ENCODE results near the gene GIN1. TPM values are rescaled to one million over a fixed set of nuclear protein-coding genes. Genes with fewer than 3 reads are reported as not detected.
"Not testable (repeated sequence)": the region's sequence is repeated elsewhere in the genome, so short reads cannot be mapped to it uniquely, and the experiment has no call there.

GIN1 gene
- total RNA-seq, 2 experiments from 2014 or later: 3.9 to 5.8 TPM

DNA sequence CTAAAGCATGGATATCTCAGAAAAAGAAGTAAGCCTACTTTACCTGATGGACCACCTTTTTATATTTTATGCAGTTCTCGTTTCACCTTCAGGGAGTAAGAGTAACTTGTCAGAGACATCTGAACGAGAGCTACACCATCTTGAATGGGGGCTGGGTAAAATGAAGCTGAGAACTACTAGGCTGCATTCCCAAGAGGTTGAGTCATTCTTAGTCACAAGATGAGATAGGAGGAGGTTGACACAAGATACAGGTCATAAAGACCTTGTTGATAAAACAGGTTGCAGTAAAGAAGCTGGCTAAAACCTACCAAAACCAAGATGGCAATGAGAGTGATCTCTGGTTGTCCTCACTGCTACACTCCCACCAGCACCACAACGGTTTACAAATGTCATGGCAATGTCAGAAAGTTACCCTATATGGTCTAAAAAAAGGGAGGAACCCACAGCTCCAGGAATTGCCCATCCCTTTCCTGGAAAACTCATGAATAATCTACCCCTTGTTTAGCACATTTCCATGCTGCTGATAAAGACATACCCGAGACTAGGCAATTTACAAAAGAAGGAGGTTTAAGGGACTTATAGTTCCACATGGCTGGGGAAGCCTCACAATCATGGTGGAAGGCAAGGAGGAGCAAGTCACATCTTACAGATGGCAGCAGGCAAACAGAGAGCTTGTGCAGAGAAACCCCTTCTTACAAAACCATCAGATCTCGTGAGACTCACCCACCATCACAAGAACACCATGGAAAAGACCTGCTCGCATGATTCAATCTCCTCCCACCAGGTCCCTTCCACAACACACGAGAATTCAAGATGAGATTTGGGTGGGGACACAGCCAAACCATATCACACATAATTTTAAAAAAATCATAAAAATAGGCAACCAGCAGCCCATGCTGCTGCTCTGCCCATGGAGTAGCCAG is 62.5 kb downstream of the GIN1 start:
- no peaks in the 10 kb centered on the region for H3K36me3 ChIP-seq (ENCODE audit: insufficient read depth, low read length)
- H3K4me1 ChIP-seq (ENCODE audit: insufficient read depth, low read length, poor library complexity, severe bottlenecking): no peaks in the 10 kb centered on the region
- ChIA-PET POLR2A (no interaction called here), CTCF (ENCODE audit: unreplicated experiment) (no interaction called here)
- BruUV-seq (replicated peaks): no TSS peak
- no peaks in the 10 kb centered on the region for H3K79me2 ChIP-seq (ENCODE audit: insufficient read depth, low read depth, low read length)
- no peaks in the 10 kb centered on the region for H4K20me1 ChIP-seq (ENCODE audit: insufficient read depth, low read length)
- no peak overlapping the region for H3K4me2 ChIP-seq (ENCODE audit: low read length)
- no peak overlapping the region for H3K27ac ChIP-seq (ENCODE audit: low read depth, low read length, poor library complexity, severe bottlenecking)
- H3K9me3 ChIP-seq (ENCODE audit: low read length): no peaks in the 10 kb centered on the region
- TF ChIP-seq, protein P1, sequence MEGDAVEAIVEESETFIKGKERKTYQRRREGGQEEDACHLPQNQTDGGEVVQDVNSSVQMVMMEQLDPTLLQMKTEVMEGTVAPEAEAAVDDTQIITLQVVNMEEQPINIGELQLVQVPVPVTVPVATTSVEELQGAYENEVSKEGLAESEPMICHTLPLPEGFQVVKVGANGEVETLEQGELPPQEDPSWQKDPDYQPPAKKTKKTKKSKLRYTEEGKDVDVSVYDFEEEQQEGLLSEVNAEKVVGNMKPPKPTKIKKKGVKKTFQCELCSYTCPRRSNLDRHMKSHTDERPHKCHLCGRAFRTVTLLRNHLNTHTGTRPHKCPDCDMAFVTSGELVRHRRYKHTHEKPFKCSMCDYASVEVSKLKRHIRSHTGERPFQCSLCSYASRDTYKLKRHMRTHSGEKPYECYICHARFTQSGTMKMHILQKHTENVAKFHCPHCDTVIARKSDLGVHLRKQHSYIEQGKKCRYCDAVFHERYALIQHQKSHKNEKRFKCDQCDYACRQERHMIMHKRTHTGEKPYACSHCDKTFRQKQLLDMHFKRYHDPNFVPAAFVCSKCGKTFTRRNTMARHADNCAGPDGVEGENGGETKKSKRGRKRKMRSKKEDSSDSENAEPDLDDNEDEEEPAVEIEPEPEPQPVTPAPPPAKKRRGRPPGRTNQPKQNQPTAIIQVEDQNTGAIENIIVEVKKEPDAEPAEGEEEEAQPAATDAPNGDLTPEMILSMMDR (conservative IDR thresholded peaks at IDR 0.05; ENCODE audit: low read length): no peak
- no peak for TF ChIP-seq EZH2phosphoT487 (IDR thresholded peaks at IDR 0.05; ENCODE audit: borderline replicate concordance, low read depth, low read length)
- DNase-seq (ENCODE audit: low spot score): no peak
- H3K9me2 ChIP-seq (ENCODE audit: insufficient read depth, low read length): no peaks in the 10 kb centered on the region
- intact Hi-C loops (cut with micrococcal nuclease; ENCODE audit: unreplicated experiment): no loop called here
- no peak overlapping the region for H3K4me3 ChIP-seq (ENCODE audit: low read depth, low read length, poor library complexity, severe bottlenecking)
- no peak overlapping the region for H2AFZ ChIP-seq (ENCODE audit: low read length)

DNA sequence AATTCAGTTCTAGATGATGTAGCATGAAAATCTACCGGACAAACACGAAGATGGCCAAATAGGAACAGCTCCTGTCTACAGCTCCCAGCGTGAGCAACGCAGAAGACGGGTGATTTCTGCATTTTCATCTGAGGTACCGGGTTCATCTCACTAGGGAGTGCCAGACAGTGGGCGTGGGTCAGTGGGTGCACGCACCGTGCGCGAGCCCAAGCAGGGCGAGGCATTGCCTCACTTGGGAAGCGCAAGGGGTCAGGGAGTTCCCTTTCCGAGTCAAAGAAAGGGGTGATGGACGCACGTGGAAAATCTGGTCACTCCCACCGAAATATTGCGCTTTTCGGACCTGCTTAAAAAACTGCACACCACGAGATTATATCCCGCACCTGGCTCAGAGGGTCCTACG is 73.2 kb downstream of the GIN1 start:
- H3K79me2 ChIP-seq (ENCODE audit: insufficient read depth, low read depth, low read length); H4K20me1 ChIP-seq (ENCODE audit: insufficient read depth, low read length); H3K36me3 ChIP-seq (ENCODE audit: insufficient read depth, low read length); CTCF ChIA-PET (ENCODE audit: unreplicated experiment); H3K4me1 ChIP-seq (ENCODE audit: insufficient read depth, low read length, poor library complexity, severe bottlenecking); H3K9me3 ChIP-seq (ENCODE audit: low read length); BruUV-seq (replicated peaks); H3K27ac ChIP-seq (ENCODE audit: low read depth, low read length, poor library complexity, severe bottlenecking); H3K9me2 ChIP-seq (ENCODE audit: insufficient read depth, low read length); DNase-seq (ENCODE audit: low spot score); H3K4me3 ChIP-seq (ENCODE audit: low read depth, low read length, poor library complexity, severe bottlenecking); H3K4me2 ChIP-seq (ENCODE audit: low read length); POLR2A ChIA-PET; H2AFZ ChIP-seq (ENCODE audit: low read length); intact Hi-C loops (cut with micrococcal nuclease; ENCODE audit: unreplicated experiment): not testable (repeated sequence)

DNA sequence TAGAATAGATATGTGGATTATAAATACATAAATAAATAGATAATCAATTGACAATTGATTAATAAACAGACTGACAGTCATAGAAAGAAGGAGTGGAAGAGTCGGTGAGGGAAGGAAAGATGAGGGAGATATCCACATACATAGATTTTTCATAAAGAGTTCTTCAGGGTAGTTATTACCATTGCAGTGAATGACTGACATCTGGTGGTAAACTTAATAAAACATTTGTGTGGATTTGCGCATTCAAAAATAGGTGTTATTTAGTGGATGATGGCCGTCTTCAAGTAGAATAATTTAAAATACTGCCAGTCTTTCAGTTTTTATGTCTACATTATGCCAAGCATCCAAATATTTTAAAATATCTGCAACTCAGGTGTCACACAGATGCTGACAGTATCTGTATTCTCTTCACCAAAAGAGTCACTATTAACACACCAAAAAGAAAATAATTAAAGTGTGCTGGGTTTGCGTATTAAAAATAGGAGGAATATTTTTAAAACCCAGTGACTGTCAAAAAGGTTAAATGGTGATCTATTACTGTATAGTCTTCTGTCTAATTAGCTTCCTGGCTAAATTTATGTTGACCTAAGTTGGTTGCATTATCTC is 78.8 kb downstream of the GIN1 start:
- Histone ChIP-seq H3K9me2 (ENCODE audit: insufficient read depth, low read length) (no peaks in the 10 kb centered on the region), H2AFZ (ENCODE audit: low read length) (no peak overlapping the region)
- intact Hi-C loops (cut with micrococcal nuclease; ENCODE audit: unreplicated experiment): loop anchor here (5.0 kb wide), 1 partner anchor 259 kb away; no protein-coding TSS in a partner anchor

More for the DNA sequence above, 78.8 kb downstream of the GIN1 start:
- Histone ChIP-seq H3K4me2 (ENCODE audit: low read length) (no peak overlapping the region), H3K4me3 (ENCODE audit: low read depth, low read length, poor library complexity, severe bottlenecking) (no peak overlapping the region), H3K79me2 (ENCODE audit: insufficient read depth, low read depth, low read length) (no peaks in the 10 kb centered on the region), H3K36me3 (ENCODE audit: insufficient read depth, low read length) (no peaks in the 10 kb centered on the region), H3K4me1 (ENCODE audit: insufficient read depth, low read length, poor library complexity, severe bottlenecking) (no peaks in the 10 kb centered on the region), H3K27ac (ENCODE audit: low read depth, low read length, poor library complexity, severe bottlenecking) (no peak overlapping the region), H4K20me1 (ENCODE audit: insufficient read depth, low read length) (no peaks in the 10 kb centered on the region), H3K9me3 (ENCODE audit: low read length) (no peaks in the 10 kb centered on the region)
- peak; percentile 15 for DNase-seq (ENCODE audit: low spot score)
- ChIA-PET CTCF (ENCODE audit: unreplicated experiment) (no interaction called here), POLR2A (interaction anchor here (0.6 kb wide), 1 partner anchor 56 kb away, joined by 3 read pairs; no protein-coding TSS in a partner anchor)
- no peak for TF ChIP-seq EZH2phosphoT487 (IDR thresholded peaks at IDR 0.05; ENCODE audit: borderline replicate concordance, low read depth, low read length)
- TF ChIP-seq, protein P1 (conservative IDR thresholded peaks at IDR 0.05; ENCODE audit: low read length): peak; percentile 55
- no TSS peak for BruUV-seq (replicated peaks)

All from OCI-LY7 (cell line).